Measurements from ENCODE around the gene NAALADL2.
"Not testable (repeated sequence)": the region's sequence is repeated elsewhere in the genome, so short reads cannot be mapped to it uniquely, and the experiment has no call there.

The NAALADL2 gene

DNA sequence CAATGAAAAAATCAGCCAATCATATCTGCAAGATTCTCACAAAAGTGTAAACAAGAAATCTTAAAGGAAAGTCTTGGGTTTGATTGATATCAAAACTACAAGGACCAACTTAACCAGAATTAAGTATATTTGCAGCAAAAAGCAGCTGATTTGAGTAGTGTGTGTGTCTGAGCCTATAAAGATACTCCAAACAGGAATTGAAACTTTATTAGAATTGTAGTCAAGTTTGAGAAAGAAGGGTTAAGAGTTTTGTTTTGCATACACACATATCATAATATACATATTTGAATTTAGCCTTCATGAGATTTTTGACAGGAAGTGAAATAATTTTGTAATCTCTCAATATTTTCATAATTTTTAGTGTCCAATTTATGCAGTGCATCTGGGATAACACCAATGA lies 300.1 kb downstream of the NAALADL2 start:
- in situ Hi-C loops (cut with HindIII; ENCODE audit: low sequenced_read_pairs), result no loop called here
- TF ChIP-seq, protein P1, sequence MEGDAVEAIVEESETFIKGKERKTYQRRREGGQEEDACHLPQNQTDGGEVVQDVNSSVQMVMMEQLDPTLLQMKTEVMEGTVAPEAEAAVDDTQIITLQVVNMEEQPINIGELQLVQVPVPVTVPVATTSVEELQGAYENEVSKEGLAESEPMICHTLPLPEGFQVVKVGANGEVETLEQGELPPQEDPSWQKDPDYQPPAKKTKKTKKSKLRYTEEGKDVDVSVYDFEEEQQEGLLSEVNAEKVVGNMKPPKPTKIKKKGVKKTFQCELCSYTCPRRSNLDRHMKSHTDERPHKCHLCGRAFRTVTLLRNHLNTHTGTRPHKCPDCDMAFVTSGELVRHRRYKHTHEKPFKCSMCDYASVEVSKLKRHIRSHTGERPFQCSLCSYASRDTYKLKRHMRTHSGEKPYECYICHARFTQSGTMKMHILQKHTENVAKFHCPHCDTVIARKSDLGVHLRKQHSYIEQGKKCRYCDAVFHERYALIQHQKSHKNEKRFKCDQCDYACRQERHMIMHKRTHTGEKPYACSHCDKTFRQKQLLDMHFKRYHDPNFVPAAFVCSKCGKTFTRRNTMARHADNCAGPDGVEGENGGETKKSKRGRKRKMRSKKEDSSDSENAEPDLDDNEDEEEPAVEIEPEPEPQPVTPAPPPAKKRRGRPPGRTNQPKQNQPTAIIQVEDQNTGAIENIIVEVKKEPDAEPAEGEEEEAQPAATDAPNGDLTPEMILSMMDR (IDR thresholded peaks at IDR 0.05; ENCODE audit: low read depth, low read length, missing control alignments), result no peak
- no peak for DNase-seq (ENCODE audit: low read depth)
- H3K4me3 ChIP-seq (ENCODE audit: low read depth, low read length), result no peak overlapping the region

DNA sequence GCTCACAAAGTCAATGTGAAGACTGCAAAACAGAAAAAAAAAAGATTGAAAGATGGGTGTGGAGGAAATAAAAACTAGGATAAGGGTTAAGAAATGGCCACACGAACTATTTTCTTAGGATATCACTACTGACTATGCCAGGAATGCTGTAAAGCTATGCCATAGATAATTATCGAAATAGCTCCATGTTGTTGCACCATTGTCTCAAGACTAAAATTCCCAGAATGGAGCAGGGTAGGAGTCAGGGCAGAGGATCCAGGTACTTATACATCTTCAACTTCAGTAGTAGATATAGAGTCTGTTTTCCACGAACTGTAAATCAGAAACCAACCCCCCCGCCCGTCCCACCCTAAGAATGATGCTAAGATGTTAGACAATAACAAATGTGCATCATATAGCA lies 302.2 kb downstream of the NAALADL2 start:
- DNase-seq (ENCODE audit: low read depth), result no peak
- no peak overlapping the region for H3K4me3 ChIP-seq (ENCODE audit: low read depth, low read length)
- in situ Hi-C loops (cut with HindIII; ENCODE audit: low sequenced_read_pairs), result no loop called here
- TF ChIP-seq, protein P1 (IDR thresholded peaks at IDR 0.05; ENCODE audit: low read depth, low read length, missing control alignments), result no peak

DNA sequence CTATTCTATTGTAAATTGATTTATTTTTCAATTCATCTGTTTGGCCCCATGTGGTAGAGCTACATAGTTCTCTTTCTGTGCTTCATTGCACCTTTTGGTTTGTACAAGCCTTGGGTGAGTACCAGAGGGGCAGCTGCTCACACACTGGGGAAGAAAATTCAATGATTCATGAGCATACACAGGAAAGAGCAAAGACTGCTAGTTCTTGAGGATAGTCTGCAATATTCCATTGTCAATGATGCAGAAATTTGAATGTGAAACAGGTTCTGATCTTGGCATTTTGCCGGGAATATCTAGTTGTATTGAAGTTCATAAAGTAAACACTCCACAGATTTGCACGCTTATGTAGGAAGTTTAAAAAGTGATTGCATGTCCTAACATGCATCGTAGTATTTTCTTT lies 304.6 kb downstream of the NAALADL2 start:
- TF ChIP-seq, protein P1 (IDR thresholded peaks at IDR 0.05; ENCODE audit: low read depth, low read length, missing control alignments), result no peak
- in situ Hi-C loops (cut with HindIII; ENCODE audit: low sequenced_read_pairs), result no loop called here
- peak; percentile 65 for DNase-seq (ENCODE audit: low read depth)
- H3K4me3 ChIP-seq (ENCODE audit: low read depth, low read length), result no peak overlapping the region

DNA sequence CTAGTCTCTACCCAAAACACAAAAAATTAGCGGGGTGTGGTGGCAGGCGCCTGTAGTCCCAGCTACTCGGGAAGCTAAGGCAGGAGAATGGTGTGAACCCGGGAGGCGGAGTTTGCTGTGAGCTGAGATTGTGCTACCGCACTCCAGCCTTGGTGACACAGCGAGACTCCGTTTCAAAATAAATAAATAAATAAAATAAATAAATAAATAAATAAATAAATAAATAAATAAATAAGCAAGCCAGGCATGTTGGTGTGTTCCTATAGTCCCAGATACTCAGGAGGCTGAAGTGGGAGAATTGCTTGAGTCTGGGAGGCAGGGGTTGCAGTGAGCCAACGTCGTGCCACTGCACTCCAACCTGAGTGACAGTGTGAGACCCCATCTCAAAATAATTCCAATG lies 314.0 kb downstream of the NAALADL2 start:
- in situ Hi-C loops (cut with HindIII; ENCODE audit: low sequenced_read_pairs); H3K4me3 ChIP-seq (ENCODE audit: low read depth, low read length); DNase-seq (ENCODE audit: low read depth): not testable (repeated sequence)

DNA sequence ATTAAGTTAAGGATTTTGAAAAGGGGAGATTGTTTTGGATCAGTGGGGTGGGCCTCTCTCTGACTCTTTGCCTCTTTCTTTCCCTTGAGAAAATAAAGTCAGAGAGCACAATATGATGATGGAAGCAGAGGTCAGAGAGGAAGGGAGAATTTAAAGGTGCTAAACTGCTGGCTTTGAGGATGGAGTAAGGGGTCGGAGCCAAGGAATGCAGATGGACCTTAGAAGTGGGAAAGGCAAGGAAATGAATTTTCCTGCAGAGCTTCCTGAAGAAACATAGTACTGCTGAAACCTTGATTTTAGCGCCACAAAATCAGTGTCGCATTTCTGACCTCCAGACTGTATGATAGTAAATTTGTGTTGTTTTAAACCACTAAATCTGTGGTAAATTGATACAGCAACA lies 317.4 kb downstream of the NAALADL2 start:
- no peak for DNase-seq (ENCODE audit: low read depth)
- in situ Hi-C loops (cut with HindIII; ENCODE audit: low sequenced_read_pairs), result no loop called here
- TF ChIP-seq, protein P1 (IDR thresholded peaks at IDR 0.05; ENCODE audit: low read depth, low read length, missing control alignments), result no peak
- no peak overlapping the region for H3K4me3 ChIP-seq (ENCODE audit: low read depth, low read length)

DNA sequence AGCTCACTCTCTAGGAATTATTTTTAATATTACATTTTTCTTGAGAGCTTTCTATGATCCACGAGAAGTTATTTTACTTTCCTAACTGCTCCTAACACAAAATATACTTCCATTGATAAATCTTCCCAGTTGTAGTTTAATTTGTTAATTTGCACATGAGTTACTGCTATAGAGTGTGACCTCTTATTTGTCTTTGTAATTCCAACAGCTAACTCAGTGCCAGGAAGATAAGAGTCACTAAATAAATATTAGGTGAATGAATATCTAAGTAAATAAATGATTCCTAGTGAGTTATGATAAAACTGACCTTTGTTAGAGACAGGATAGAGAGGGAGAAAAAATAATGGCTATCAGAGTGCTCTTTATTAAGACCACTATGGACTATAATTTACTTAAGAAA lies 319.9 kb downstream of the NAALADL2 start:
- in situ Hi-C loops (cut with HindIII; ENCODE audit: low sequenced_read_pairs), result no loop called here
- DNase-seq (ENCODE audit: low read depth), result no peak

DNA sequence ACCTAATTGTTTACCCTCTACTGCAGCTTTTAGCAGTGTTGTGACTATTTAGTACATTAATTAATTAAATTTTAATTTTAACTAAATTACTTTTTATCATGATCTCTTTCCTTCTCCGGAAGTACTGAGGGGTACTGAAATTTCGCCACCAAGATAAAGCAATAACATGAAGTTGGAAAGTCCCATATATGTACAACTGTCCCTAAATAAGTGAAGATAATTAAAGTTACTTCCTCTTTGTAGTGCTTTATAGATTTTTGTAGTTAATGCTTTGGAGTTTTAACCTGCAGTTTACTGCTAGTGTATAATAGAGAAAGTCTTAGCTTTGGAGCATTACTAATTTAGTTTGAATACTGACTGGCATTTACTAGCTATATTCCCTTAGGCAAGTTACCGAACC lies 325.3 kb downstream of the NAALADL2 start:
- in situ Hi-C loops (cut with HindIII; ENCODE audit: low sequenced_read_pairs), result no loop called here
- no peak for DNase-seq (ENCODE audit: low read depth)
- H3K4me3 ChIP-seq (ENCODE audit: low read depth, low read length), result no peak overlapping the region
- TF ChIP-seq, protein P1 (IDR thresholded peaks at IDR 0.05; ENCODE audit: low read depth, low read length, missing control alignments), result no peak

More for the DNA sequence above, 319.9 kb downstream of the NAALADL2 start:
- TF ChIP-seq, protein P1 (IDR thresholded peaks at IDR 0.05; ENCODE audit: low read depth, low read length, missing control alignments), result no peak
- no peak overlapping the region for H3K4me3 ChIP-seq (ENCODE audit: low read depth, low read length)

Measured in astrocyte of the cerebellum (primary cell).